ENCODE measurements around the gene VPS13A.

VPS13A gene

DNA sequence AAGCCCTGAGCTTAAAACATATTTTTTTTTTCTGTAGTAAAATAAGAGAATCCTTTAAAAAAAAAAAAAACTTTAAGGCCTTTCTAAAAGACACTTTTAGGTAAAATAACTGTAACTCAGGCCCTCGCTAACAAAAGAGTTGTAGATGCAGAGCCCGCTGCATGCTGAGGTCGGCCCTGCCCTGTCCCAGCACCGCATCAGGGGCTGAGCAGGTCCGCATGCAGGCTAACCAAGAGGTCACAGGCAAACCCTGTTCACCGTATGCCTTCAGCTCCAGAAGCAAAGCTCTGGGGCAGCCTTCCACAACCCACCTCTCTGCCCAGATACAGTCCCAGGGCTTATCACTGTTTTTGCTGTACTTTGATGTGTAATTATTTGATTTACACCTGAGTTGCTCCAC lies 254.7 kb downstream of the VPS13A start:
- peaks cover 0 to 3% of the 10 kb centered on the region in 2 donors for H3K4me1 ChIP-seq (ENCODE audit: control insufficient read depth in 2 of 2, insufficient read depth in 1 of 2, low read depth in 1 of 2, low read length in 2 of 2)
- H2BK120ac ChIP-seq (ENCODE audit: low read depth, low read length): no peak overlapping the region
- no peak overlapping the region for H4K91ac ChIP-seq (ENCODE audit: low read depth, low read length, poor library complexity)
- H3K27ac ChIP-seq (replicated peaks; ENCODE audit: low read length): no peak overlapping the region
- H2BK15ac ChIP-seq (ENCODE audit: low read length): no peak overlapping the region
- H3K79me1 ChIP-seq (ENCODE audit: low read depth, low read length): no peaks in the 10 kb centered on the region
- no peak overlapping the region for H2BK12ac ChIP-seq (ENCODE audit: low read length)
- H3K27me3 ChIP-seq (ENCODE audit: control insufficient read depth in 3 of 3, insufficient read depth in 3 of 3, low read depth in 1 of 3, low read length in 3 of 3): no peaks in the 10 kb centered on the region
- H3K9ac ChIP-seq (ENCODE audit: low read depth, low read length, poor library complexity): no peak overlapping the region
- H3K4me2 ChIP-seq (ENCODE audit: insufficient read depth, low read length, poor library complexity, severe bottlenecking): no peak overlapping the region
- no peak overlapping the region for H3K4ac ChIP-seq (ENCODE audit: low read length)
- no peak overlapping the region for H3K14ac ChIP-seq (ENCODE audit: low read length)
- no peak overlapping the region for H3K18ac ChIP-seq (ENCODE audit: low read length)
- no peak for DNase-seq (ENCODE audit: low spot score)
- no peaks in the 10 kb centered on the region for H3K36me3 ChIP-seq (replicated peaks in 1 of 2; ENCODE audit: control insufficient read depth in 2 of 2, insufficient read depth in 2 of 2, low read length in 2 of 2)
- no peak overlapping the region for H3K4me3 ChIP-seq (ENCODE audit: low read length in 2 of 2)
- WGBS, 2 donors (ENCODE audit: extremely low coverage in 2 of 2, insufficient read length in 2 of 2, insufficient replicate concordance in 1 of 2): no CpG with 5 or more reads among the region's 6 CpGs
- H3K9me3 ChIP-seq (replicated peaks in 1 of 2; ENCODE audit: control insufficient read depth in 2 of 2, insufficient read depth in 1 of 2, low read depth in 1 of 2, low read length in 2 of 2): no peaks in the 10 kb centered on the region
- H2BK5ac ChIP-seq (ENCODE audit: low read length): no peak overlapping the region
- H4K8ac ChIP-seq (ENCODE audit: low read depth, low read length): no peak overlapping the region
- no peak overlapping the region for H2AK5ac ChIP-seq (ENCODE audit: low read depth, low read length)
- H2AFZ ChIP-seq (ENCODE audit: low read length): no peak overlapping the region
- H3K23ac ChIP-seq (ENCODE audit: low read depth, low read length, poor library complexity): no peak overlapping the region

DNA sequence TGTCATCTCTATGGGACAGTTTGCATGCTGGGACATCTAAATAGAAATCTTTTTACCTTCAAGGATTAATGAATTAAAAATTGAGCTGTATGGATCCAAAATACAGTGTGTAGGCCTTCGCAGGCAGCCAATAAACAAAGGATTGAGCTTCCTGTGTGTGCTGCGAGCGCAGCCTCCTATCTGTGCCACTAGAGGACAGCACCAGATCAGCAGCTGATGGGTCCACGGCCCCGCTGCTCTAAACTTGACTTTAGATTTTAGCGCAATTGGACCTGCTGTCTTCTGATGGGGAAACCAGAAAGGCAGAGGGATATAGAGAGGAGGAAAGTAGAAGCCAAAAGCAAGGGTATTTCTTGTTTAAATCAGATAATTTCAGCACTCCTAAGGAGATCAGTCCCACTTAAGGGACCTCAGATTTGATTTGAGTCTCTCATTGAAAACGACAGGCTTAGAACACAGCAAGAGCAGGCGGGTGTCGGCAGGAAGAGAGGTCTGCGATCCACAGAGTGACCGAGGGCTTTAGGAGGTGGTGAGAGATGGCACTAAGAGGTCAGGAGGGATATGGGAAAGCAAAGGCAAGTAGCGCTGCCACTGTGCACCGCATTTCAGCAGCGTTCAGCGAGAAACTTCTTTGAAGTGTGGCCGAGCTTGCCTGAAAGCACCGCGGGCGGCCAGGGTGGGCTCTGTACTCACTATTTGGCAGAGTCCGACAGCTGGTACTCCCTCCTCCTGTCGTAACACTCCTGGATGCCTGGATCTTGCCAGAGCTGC lies 256.5 kb downstream of the VPS13A start:
- Histone ChIP-seq H2BK15ac (ENCODE audit: low read length) (no peak overlapping the region), H3K36me3 (replicated peaks in 1 of 2; ENCODE audit: control insufficient read depth in 2 of 2, insufficient read depth in 2 of 2, low read length in 2 of 2) (no peaks in the 10 kb centered on the region), H3K4ac (ENCODE audit: low read length) (no peak overlapping the region), H3K14ac (ENCODE audit: low read length) (no peak overlapping the region), H3K27me3 (ENCODE audit: control insufficient read depth in 3 of 3, insufficient read depth in 3 of 3, low read depth in 1 of 3, low read length in 3 of 3) (peaks cover 0 to 2% (median 0%) of the 10 kb centered on the region in 3 experiments), H3K23ac (ENCODE audit: low read depth, low read length, poor library complexity) (no peak overlapping the region), H2BK12ac (ENCODE audit: low read length) (no peak overlapping the region), H2AFZ (ENCODE audit: low read length) (peak overlapping the region; percentile 80), H2BK5ac (ENCODE audit: low read length) (no peak overlapping the region), H3K79me1 (ENCODE audit: low read depth, low read length) (no peaks in the 10 kb centered on the region), H3K18ac (ENCODE audit: low read length) (peak overlapping the region; percentile 42), H3K4me2 (ENCODE audit: insufficient read depth, low read length, poor library complexity, severe bottlenecking) (no peak overlapping the region), H3K9me3 (replicated peaks in 1 of 2; ENCODE audit: control insufficient read depth in 2 of 2, insufficient read depth in 1 of 2, low read depth in 1 of 2, low read length in 2 of 2) (no peaks in the 10 kb centered on the region), H3K27ac (replicated peaks; ENCODE audit: low read length) (no peak overlapping the region), H4K8ac (ENCODE audit: low read depth, low read length) (peak overlapping the region; percentile 52), H3K4me3 (ENCODE audit: low read length in 2 of 2) (no peak overlapping the region), H3K4me1 (ENCODE audit: control insufficient read depth in 2 of 2, insufficient read depth in 1 of 2, low read depth in 1 of 2, low read length in 2 of 2) (no peaks in the 10 kb centered on the region), H4K91ac (ENCODE audit: low read depth, low read length, poor library complexity) (no peak overlapping the region), H3K9ac (ENCODE audit: low read depth, low read length, poor library complexity) (no peak overlapping the region), H2AK5ac (ENCODE audit: low read depth, low read length) (peak overlapping the region; percentile 35), H2BK120ac (ENCODE audit: low read depth, low read length) (no peak overlapping the region)
- no CpG with 5 or more reads among the region's 21 CpGs for WGBS, 2 donors (ENCODE audit: extremely low coverage in 2 of 2, insufficient read length in 2 of 2, insufficient replicate concordance in 1 of 2)
- DNase-seq (ENCODE audit: low spot score): peak; percentile 37

DNA sequence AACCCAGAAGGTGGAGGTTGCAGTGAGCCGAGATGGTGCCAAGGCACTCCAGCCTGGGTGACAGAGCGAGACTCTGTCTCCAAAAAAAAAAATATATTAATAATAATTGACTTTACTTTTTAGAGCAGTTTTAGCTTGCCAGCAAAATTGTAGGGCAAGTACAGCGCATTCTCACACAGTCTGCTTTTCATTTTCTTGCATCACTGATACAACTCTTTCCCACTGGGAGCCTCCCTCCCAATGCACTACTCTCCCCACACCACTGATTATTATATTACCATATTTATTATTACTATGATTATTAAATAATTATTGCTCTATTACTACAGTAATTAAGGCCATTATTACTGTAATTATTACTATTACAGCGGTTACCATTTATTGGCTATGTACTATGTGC lies 257.9 kb downstream of the VPS13A start:
- DNase-seq (ENCODE audit: low spot score): no peak
- no peak overlapping the region for H3K4ac ChIP-seq (ENCODE audit: low read length)
- no peaks in the 10 kb centered on the region for H3K79me1 ChIP-seq (ENCODE audit: low read depth, low read length)
- peaks cover 0 to 5% of the 10 kb centered on the region in 2 donors for H3K4me1 ChIP-seq (ENCODE audit: control insufficient read depth in 2 of 2, insufficient read depth in 1 of 2, low read depth in 1 of 2, low read length in 2 of 2)
- no peak overlapping the region for H2BK15ac ChIP-seq (ENCODE audit: low read length)
- no peak overlapping the region for H2AK5ac ChIP-seq (ENCODE audit: low read depth, low read length)
- H2BK120ac ChIP-seq (ENCODE audit: low read depth, low read length): no peak overlapping the region
- no peak overlapping the region for H3K23ac ChIP-seq (ENCODE audit: low read depth, low read length, poor library complexity)
- H3K27ac ChIP-seq (replicated peaks; ENCODE audit: low read length): no peak overlapping the region
- H3K14ac ChIP-seq (ENCODE audit: low read length): no peak overlapping the region
- no peak overlapping the region for H4K8ac ChIP-seq (ENCODE audit: low read depth, low read length)
- H3K4me3 ChIP-seq (ENCODE audit: low read length in 2 of 2): no peak overlapping the region
- H2BK12ac ChIP-seq (ENCODE audit: low read length): no peak overlapping the region
- H3K4me2 ChIP-seq (ENCODE audit: insufficient read depth, low read length, poor library complexity, severe bottlenecking): no peak overlapping the region
- H2BK5ac ChIP-seq (ENCODE audit: low read length): no peak overlapping the region
- no peaks in the 10 kb centered on the region for H3K9me3 ChIP-seq (replicated peaks in 1 of 2; ENCODE audit: control insufficient read depth in 2 of 2, insufficient read depth in 1 of 2, low read depth in 1 of 2, low read length in 2 of 2)
- H4K91ac ChIP-seq (ENCODE audit: low read depth, low read length, poor library complexity): no peak overlapping the region
- H3K18ac ChIP-seq (ENCODE audit: low read length): no peak overlapping the region
- H3K9ac ChIP-seq (ENCODE audit: low read depth, low read length, poor library complexity): no peak overlapping the region
- peaks cover 0 to 2% (median 0%) of the 10 kb centered on the region in 3 experiments for H3K27me3 ChIP-seq (ENCODE audit: control insufficient read depth in 3 of 3, insufficient read depth in 3 of 3, low read depth in 1 of 3, low read length in 3 of 3)
- no CpG with 5 or more reads among the region's 4 CpGs for WGBS, 2 donors (ENCODE audit: extremely low coverage in 2 of 2, insufficient read length in 2 of 2, insufficient replicate concordance in 1 of 2)
- no peak overlapping the region for H2AFZ ChIP-seq (ENCODE audit: low read length)
- no peaks in the 10 kb centered on the region for H3K36me3 ChIP-seq (replicated peaks in 1 of 2; ENCODE audit: control insufficient read depth in 2 of 2, insufficient read depth in 2 of 2, low read length in 2 of 2)

DNA sequence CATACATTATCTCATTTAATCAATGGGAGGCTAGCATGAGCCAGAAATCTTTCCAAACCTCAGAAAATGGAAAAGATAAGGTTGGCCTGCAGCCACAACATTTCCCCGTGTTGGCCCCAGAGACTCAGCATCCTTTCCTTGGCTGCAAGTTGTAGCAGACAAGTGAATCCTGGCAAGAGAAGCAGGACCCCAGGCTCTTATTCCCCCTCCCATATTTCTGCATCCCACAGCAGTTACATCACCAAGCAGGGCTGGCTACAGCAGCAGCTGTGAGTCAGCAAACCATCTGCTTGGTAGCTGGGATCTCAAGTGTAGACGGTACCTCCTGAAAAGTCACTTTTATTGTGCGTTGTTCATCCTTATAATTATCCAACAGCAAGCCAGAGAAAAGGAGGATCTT lies 258.4 kb downstream of the VPS13A start:
- Histone ChIP-seq H3K36me3 (replicated peaks in 1 of 2; ENCODE audit: control insufficient read depth in 2 of 2, insufficient read depth in 2 of 2, low read length in 2 of 2) (no peaks in the 10 kb centered on the region), H2AFZ (ENCODE audit: low read length) (no peak overlapping the region), H3K18ac (ENCODE audit: low read length) (no peak overlapping the region), H3K79me1 (ENCODE audit: low read depth, low read length) (no peaks in the 10 kb centered on the region), H4K91ac (ENCODE audit: low read depth, low read length, poor library complexity) (no peak overlapping the region), H3K9ac (ENCODE audit: low read depth, low read length, poor library complexity) (no peak overlapping the region), H3K4me1 (ENCODE audit: control insufficient read depth in 2 of 2, insufficient read depth in 1 of 2, low read depth in 1 of 2, low read length in 2 of 2) (peaks cover 0 to 5% of the 10 kb centered on the region in 2 donors), H2AK5ac (ENCODE audit: low read depth, low read length) (no peak overlapping the region), H2BK12ac (ENCODE audit: low read length) (no peak overlapping the region), H3K27me3 (ENCODE audit: control insufficient read depth in 3 of 3, insufficient read depth in 3 of 3, low read depth in 1 of 3, low read length in 3 of 3) (peaks cover 0 to 2% (median 0%) of the 10 kb centered on the region in 3 experiments), H2BK120ac (ENCODE audit: low read depth, low read length) (no peak overlapping the region), H3K4ac (ENCODE audit: low read length) (no peak overlapping the region), H2BK5ac (ENCODE audit: low read length) (no peak overlapping the region), H3K4me2 (ENCODE audit: insufficient read depth, low read length, poor library complexity, severe bottlenecking) (no peak overlapping the region), H3K9me3 (replicated peaks in 1 of 2; ENCODE audit: control insufficient read depth in 2 of 2, insufficient read depth in 1 of 2, low read depth in 1 of 2, low read length in 2 of 2) (no peaks in the 10 kb centered on the region), H2BK15ac (ENCODE audit: low read length) (no peak overlapping the region), H4K8ac (ENCODE audit: low read depth, low read length) (no peak overlapping the region), H3K27ac (replicated peaks; ENCODE audit: low read length) (no peak overlapping the region), H3K4me3 (ENCODE audit: low read length in 2 of 2) (no peak overlapping the region), H3K14ac (ENCODE audit: low read length) (no peak overlapping the region), H3K23ac (ENCODE audit: low read depth, low read length, poor library complexity) (no peak overlapping the region)
- no CpG with 5 or more reads among the region's 3 CpGs for WGBS, 2 donors (ENCODE audit: extremely low coverage in 2 of 2, insufficient read length in 2 of 2, insufficient replicate concordance in 1 of 2)
- no peak for DNase-seq (ENCODE audit: low spot score)
